ENCODE measurements around the gene AFF3. TPM values are rescaled to one million over a fixed set of nuclear protein-coding genes. Genes with fewer than 3 reads are reported as not detected.

AFF3 gene
- total RNA-seq, 2 donors from 2014 or later, result 9.9 to 20.1 TPM

DNA sequence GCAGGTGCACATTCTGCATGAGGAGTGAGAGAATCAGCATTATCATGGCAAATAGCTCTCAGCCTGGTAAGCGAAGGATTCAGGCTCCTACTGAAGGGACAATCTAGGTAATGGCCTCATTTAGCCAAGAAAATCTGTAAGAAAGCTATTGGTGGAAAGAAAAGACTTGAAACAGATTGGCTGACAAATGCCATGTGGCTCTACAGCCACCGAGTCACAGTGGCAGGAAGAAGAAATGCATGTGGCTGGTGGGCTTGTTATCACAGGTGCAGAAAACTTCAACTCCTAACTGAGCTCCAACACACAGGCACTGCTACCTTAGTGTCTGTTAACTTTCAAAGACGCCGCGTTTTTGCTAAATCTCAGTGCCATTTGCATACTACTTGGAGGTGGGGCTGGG is 592.0 kb downstream of the AFF3 start:
- Histone ChIP-seq H3K4me3 (no peak overlapping the region), H3K27me3 (replicated peaks; ENCODE audit: insufficient read depth) (no peaks in the 10 kb centered on the region), H3K36me3 (peaks cover 20% of the 10 kb centered on the region), H3K4me1 (ENCODE audit: control insufficient read depth in 1 of 2, low read depth in 2 of 2) (peaks cover 0 to 6% of the 10 kb centered on the region in 2 donors), H3K27ac (no peak overlapping the region), H3K9me3 (no peaks in the 10 kb centered on the region)
- DNase-seq (ENCODE audit: low spot score) (no peak), ATAC-seq (ENCODE audit: insufficient number of reproducible peaks, low FRiP score, low read depth) (no peak)
- TF ChIP-seq, protein P1, sequence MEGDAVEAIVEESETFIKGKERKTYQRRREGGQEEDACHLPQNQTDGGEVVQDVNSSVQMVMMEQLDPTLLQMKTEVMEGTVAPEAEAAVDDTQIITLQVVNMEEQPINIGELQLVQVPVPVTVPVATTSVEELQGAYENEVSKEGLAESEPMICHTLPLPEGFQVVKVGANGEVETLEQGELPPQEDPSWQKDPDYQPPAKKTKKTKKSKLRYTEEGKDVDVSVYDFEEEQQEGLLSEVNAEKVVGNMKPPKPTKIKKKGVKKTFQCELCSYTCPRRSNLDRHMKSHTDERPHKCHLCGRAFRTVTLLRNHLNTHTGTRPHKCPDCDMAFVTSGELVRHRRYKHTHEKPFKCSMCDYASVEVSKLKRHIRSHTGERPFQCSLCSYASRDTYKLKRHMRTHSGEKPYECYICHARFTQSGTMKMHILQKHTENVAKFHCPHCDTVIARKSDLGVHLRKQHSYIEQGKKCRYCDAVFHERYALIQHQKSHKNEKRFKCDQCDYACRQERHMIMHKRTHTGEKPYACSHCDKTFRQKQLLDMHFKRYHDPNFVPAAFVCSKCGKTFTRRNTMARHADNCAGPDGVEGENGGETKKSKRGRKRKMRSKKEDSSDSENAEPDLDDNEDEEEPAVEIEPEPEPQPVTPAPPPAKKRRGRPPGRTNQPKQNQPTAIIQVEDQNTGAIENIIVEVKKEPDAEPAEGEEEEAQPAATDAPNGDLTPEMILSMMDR (IDR thresholded peaks at IDR 0.05), result no peak

GRCh38 chr2:99545604-99546003 is 596.8 kb downstream of the AFF3 start:
- H3K4me1 ChIP-seq (ENCODE audit: control insufficient read depth in 1 of 2, low read depth in 2 of 2), result peaks cover 0 to 15% of the 10 kb centered on the region in 2 donors
- no peaks in the 10 kb centered on the region for H3K27me3 ChIP-seq (replicated peaks; ENCODE audit: insufficient read depth)
- no peak for ATAC-seq (ENCODE audit: insufficient number of reproducible peaks, low FRiP score, low read depth)
- TF ChIP-seq, protein P1 (IDR thresholded peaks at IDR 0.05), result no peak
- peaks cover 6% of the 10 kb centered on the region for H3K36me3 ChIP-seq
- no peak for DNase-seq (ENCODE audit: low spot score)
- H3K4me3 ChIP-seq, result no peak overlapping the region
- no peaks in the 10 kb centered on the region for H3K9me3 ChIP-seq
- H3K27ac ChIP-seq, result no peak overlapping the region

- peaks cover under 1% of the 10 kb centered on the region for H3K36me3 ChIP-seq
- ATAC-seq (ENCODE audit: insufficient number of reproducible peaks, low FRiP score, low read depth), result no peak
Measured at GRCh38 chr2:99545066-99545465, 597.3 kb downstream of the AFF3 start.

GRCh38 chr2:99544608-99545007 is 597.8 kb downstream of the AFF3 start:
- TF ChIP-seq, protein P1 (IDR thresholded peaks at IDR 0.05), result no peak
- Histone ChIP-seq H3K9me3 (no peaks in the 10 kb centered on the region), H3K27ac (no peak overlapping the region), H3K27me3 (replicated peaks; ENCODE audit: insufficient read depth) (no peaks in the 10 kb centered on the region), H3K4me1 (ENCODE audit: control insufficient read depth in 1 of 2, low read depth in 2 of 2) (peaks cover 0 to 15% of the 10 kb centered on the region in 2 donors), H3K4me3 (no peak overlapping the region), H3K36me3 (no peaks in the 10 kb centered on the region)
- no peak for DNase-seq (ENCODE audit: low spot score)
- ATAC-seq (ENCODE audit: insufficient number of reproducible peaks, low FRiP score, low read depth), result no peak

More at GRCh38 chr2:99545066-99545465, 597.3 kb downstream of the AFF3 start:
- Histone ChIP-seq H3K9me3 (no peaks in the 10 kb centered on the region), H3K27ac (no peak overlapping the region), H3K4me1 (ENCODE audit: control insufficient read depth in 1 of 2, low read depth in 2 of 2) (peaks cover 0 to 15% of the 10 kb centered on the region in 2 donors), H3K27me3 (replicated peaks; ENCODE audit: insufficient read depth) (no peaks in the 10 kb centered on the region), H3K4me3 (no peak overlapping the region)
- TF ChIP-seq, protein P1 (IDR thresholded peaks at IDR 0.05), result no peak
- DNase-seq (ENCODE audit: low spot score), result no peak

DNA sequence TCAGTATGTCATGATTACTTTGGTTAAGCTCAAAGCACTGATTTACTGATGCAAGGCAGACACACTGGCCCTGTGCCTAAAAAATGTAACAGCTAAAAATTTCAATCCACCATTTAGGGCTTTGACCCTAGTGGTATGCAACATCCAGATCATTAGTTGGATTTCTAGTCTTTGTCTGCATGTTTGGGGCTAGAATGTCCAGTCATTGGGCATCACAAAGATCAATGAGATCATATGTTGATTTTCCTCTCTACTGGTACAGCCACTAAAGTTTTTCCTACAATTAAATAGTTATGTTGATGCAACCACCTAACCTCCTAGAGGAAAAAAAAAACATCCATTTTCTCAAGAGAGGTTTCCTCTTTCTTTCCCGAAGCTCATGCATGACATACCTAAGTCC is 599.1 kb downstream of the AFF3 start:
- no peak overlapping the region for H3K27ac ChIP-seq
- TF ChIP-seq, protein P1 (IDR thresholded peaks at IDR 0.05), result no peak
- no peaks in the 10 kb centered on the region for H3K27me3 ChIP-seq (replicated peaks; ENCODE audit: insufficient read depth)
- DNase-seq (ENCODE audit: low spot score) (no peak), ATAC-seq (ENCODE audit: insufficient number of reproducible peaks, low FRiP score, low read depth) (no peak)
- no peak overlapping the region for H3K4me3 ChIP-seq
- no peaks in the 10 kb centered on the region for H3K36me3 ChIP-seq
- peaks cover 0 to 15% of the 10 kb centered on the region in 2 donors for H3K4me1 ChIP-seq (ENCODE audit: control insufficient read depth in 1 of 2, low read depth in 2 of 2)
- H3K9me3 ChIP-seq, result no peaks in the 10 kb centered on the region
